ENCODE measurements around the gene APOA5. TPM values are rescaled to one million over a fixed set of nuclear protein-coding genes. Genes with fewer than 3 reads are reported as not detected.
A peak's percentile ranks its signal among the peaks of the same experiment; 100 is the strongest.

The APOA5 gene
- total and polyA plus RNA-seq, 2 of the 13 experiments (the other 11 are each of a cell fraction or from before 2014, with no cell fraction given): 44.0 to 49.1 TPM

- TF ChIP-seq GATAD1 (CRISPR knock-in tag; IDR thresholded peaks at IDR 0.05) (no peak), DMTF1 (CRISPR knock-in tag; IDR thresholded peaks at IDR 0.05) (no peak), ZBTB25 (CRISPR knock-in tag; IDR thresholded peaks at IDR 0.05) (no peak), AHR (CRISPR knock-in tag; IDR thresholded peaks at IDR 0.05) (no peak), ZNF552 (CRISPR knock-in tag; IDR thresholded peaks at IDR 0.05; ENCODE audit: borderline replicate concordance) (no peak), ESRRA (CRISPR knock-in tag; IDR thresholded peaks at IDR 0.05; ENCODE audit: low read depth) (no peak; the same call in 1 of the 2 replicates), MTA1 (CRISPR knock-in tag; IDR thresholded peaks at IDR 0.05; ENCODE audit: borderline replicate concordance) (peak; percentile 78; the same call in 1 of the 2 replicates), MLLT10 (CRISPR knock-in tag; IDR thresholded peaks at IDR 0.05) (no peak), PREB (CRISPR knock-in tag; IDR thresholded peaks at IDR 0.05) (no peak), FLYWCH1 (CRISPR knock-in tag; IDR thresholded peaks at IDR 0.05) (no peak), ZNF143 (CRISPR knock-in tag; IDR thresholded peaks at IDR 0.05) (peak; percentile 59; the same call in 1 of the 2 replicates), CEBPZ (IDR thresholded peaks at IDR 0.05; ENCODE audit: low read length) (no peak), ZMAT3 (CRISPR knock-in tag; conservative IDR thresholded peaks at IDR 0.05) (no peak), CENPBD1 (CRISPR knock-in tag; IDR thresholded peaks at IDR 0.05; ENCODE audit: borderline replicate concordance, low read depth) (no peak), ZFP90 (CRISPR knock-in tag; IDR thresholded peaks at IDR 0.05; ENCODE audit: borderline replicate concordance) (no peak), JUNB (CRISPR knock-in tag; IDR thresholded peaks at IDR 0.05; ENCODE audit: borderline replicate concordance) (no peak), ATAD3A (CRISPR knock-in tag; IDR thresholded peaks at IDR 0.05) (no peak), TERF1 (CRISPR knock-in tag; IDR thresholded peaks at IDR 0.05) (no peak), NR1H2 (CRISPR knock-in tag; IDR thresholded peaks at IDR 0.05; ENCODE audit: borderline replicate concordance, low read depth) (no peak), EHMT2 (IDR thresholded peaks at IDR 0.05; ENCODE audit: borderline replicate concordance, low read depth, low read length) (no peak)
Observed at GRCh38 chr11:116792144-116792868, 627 bp upstream of the APOA5 start (continued).

Data from HepG2 (cell line).